Measurements from ENCODE around the gene KIAA0753. TPM values are rescaled to one million over a fixed set of nuclear protein-coding genes. Genes with fewer than 3 reads are reported as not detected.
A peak's percentile ranks its signal among the peaks of the same experiment; 100 is the strongest.

The KIAA0753 gene
- total and polyA plus RNA-seq, 2 of the 4 experiments (the other 2 are of a cell fraction): 10.2 to 17.6 TPM

DNA sequence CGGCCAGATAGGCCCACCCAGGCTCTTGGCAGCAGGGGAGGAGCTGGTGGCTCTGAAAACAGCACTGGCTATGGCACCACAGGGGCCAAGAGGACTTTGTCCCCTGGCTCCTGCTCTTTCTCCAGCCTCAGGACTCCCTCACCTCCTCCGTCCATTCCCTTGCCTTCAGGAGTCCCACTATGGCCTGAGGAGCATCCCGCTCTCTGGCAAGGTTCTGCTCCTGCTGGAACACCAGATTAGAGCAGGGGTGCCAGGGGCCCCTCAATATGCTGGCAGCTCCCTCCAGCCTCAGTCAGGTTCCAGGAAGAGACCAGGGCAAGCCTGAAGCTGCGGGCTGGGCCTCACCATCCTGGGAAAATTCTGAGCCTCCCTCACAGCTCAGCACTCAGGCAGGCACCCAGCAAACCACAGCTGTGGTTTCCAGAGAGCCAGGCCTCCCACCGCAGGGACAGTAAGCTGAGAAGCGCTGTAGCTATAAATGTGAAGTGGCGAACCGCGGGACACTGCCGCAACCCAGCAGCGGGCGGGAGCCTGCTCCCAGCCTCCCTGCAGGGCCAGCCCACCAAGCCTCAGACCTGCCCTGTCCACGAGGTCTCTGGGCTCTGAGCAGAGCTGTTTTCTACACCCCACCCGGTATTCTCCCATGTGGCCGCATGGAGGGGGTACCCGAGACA is 36.8 kb upstream of the KIAA0753 start:
- H3K9me3 ChIP-seq (ENCODE audit: control insufficient read depth, insufficient read depth, low read length): no peaks in the 10 kb centered on the region
- no peak overlapping the region for H3K4ac ChIP-seq (ENCODE audit: low read depth, low read length)
- peak overlapping the region; percentile 21 for H2AFZ ChIP-seq (replicated peaks; ENCODE audit: low read length, poor library complexity)
- no peak overlapping the region for H4K8ac ChIP-seq (ENCODE audit: low read depth in 2 of 2, low read length in 2 of 2)
- in situ Hi-C loops (cut with MboI; ENCODE audit: low sequenced_read_pairs) (no loop called here), intact Hi-C loops (cut with micrococcal nuclease) (no loop called here), dilution Hi-C loops (cut with HindIII; ENCODE audit: low sequenced_read_pairs, unreplicated experiment) (no loop called here)
- no peak overlapping the region for H2BK120ac ChIP-seq (ENCODE audit: low read depth, low read length)
- H3K4me3 ChIP-seq (ENCODE audit: insufficient read depth, low read depth, low read length): no peak overlapping the region
- no peak overlapping the region for H3K4me2 ChIP-seq (ENCODE audit: low read depth, low read length)
- no CpG with 5 or more reads among the region's 16 CpGs for WGBS, 2 experiments (ENCODE audit: extremely low coverage in 2 of 2, insufficient read length in 1 of 2)
- no peak overlapping the region for H3K27ac ChIP-seq (ENCODE audit: insufficient read depth, low read length)
- H3K9me1 ChIP-seq (ENCODE audit: insufficient read depth, low read length): no peaks in the 10 kb centered on the region
- no peak overlapping the region for H2BK20ac ChIP-seq (ENCODE audit: low read depth, low read length)
- no peak overlapping the region for H3K18ac ChIP-seq (ENCODE audit: low read depth, low read length)
- no peak overlapping the region for H2AK9ac ChIP-seq (replicated peaks; ENCODE audit: low read depth, low read length, poor library complexity)
- no peak overlapping the region for H4K91ac ChIP-seq (ENCODE audit: insufficient read depth, low read depth, low read length)
- H2AK5ac ChIP-seq (ENCODE audit: low read depth, low read length): no peak overlapping the region
- no peak overlapping the region for H2BK5ac ChIP-seq (ENCODE audit: low read depth, low read length, poor library complexity, severe bottlenecking)
- H4K20me1 ChIP-seq (ENCODE audit: insufficient read depth, low read length): no peaks in the 10 kb centered on the region
- POLR2A ChIA-PET (ENCODE audit: unreplicated experiment): no interaction called here
- no peak overlapping the region for H3K14ac ChIP-seq (replicated peaks; ENCODE audit: low read depth, low read length)
- H3K36me3 ChIP-seq (ENCODE audit: control insufficient read depth, insufficient read depth, low read length): no peaks in the 10 kb centered on the region
- TF ChIP-seq, protein P1, sequence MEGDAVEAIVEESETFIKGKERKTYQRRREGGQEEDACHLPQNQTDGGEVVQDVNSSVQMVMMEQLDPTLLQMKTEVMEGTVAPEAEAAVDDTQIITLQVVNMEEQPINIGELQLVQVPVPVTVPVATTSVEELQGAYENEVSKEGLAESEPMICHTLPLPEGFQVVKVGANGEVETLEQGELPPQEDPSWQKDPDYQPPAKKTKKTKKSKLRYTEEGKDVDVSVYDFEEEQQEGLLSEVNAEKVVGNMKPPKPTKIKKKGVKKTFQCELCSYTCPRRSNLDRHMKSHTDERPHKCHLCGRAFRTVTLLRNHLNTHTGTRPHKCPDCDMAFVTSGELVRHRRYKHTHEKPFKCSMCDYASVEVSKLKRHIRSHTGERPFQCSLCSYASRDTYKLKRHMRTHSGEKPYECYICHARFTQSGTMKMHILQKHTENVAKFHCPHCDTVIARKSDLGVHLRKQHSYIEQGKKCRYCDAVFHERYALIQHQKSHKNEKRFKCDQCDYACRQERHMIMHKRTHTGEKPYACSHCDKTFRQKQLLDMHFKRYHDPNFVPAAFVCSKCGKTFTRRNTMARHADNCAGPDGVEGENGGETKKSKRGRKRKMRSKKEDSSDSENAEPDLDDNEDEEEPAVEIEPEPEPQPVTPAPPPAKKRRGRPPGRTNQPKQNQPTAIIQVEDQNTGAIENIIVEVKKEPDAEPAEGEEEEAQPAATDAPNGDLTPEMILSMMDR (conservative IDR thresholded peaks at IDR 0.05; ENCODE audit: low read depth, low read length): no peak
- TF ChIP-seq CHD1 (IDR thresholded peaks at IDR 0.05; ENCODE audit: low read depth, low read length) (no peak), RAD21 (IDR thresholded peaks at IDR 0.05; ENCODE audit: low read length) (no peak), MAFK (IDR thresholded peaks at IDR 0.05; ENCODE audit: low read depth, low read length) (no peak), MAZ (IDR thresholded peaks at IDR 0.05; ENCODE audit: borderline replicate concordance, low read depth, low read length) (no peak), RCOR1 (IDR thresholded peaks at IDR 0.05; ENCODE audit: insufficient replicate concordance, low read length) (no peak), CEBPB (IDR thresholded peaks at IDR 0.05; ENCODE audit: low read depth, low read length) (no peak)
- TF ChIP-seq, protein P2, sequence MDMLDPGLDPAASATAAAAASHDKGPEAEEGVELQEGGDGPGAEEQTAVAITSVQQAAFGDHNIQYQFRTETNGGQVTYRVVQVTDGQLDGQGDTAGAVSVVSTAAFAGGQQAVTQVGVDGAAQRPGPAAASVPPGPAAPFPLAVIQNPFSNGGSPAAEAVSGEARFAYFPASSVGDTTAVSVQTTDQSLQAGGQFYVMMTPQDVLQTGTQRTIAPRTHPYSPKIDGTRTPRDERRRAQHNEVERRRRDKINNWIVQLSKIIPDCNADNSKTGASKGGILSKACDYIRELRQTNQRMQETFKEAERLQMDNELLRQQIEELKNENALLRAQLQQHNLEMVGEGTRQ (IDR thresholded peaks at IDR 0.05; ENCODE audit: low read depth, low read length): no peak
- ATAC-seq (ENCODE audit: low read depth) (no peak), DNase-seq (peak; percentile 3)
- no peaks in the 10 kb centered on the region for H3K4me1 ChIP-seq (ENCODE audit: control insufficient read depth, insufficient read depth, low read length)
- peaks cover 29% of the 10 kb centered on the region for H3K27me3 ChIP-seq (ENCODE audit: control insufficient read depth, insufficient read depth, low read length)
- CTCF ChIA-PET: no interaction called here
- H3K23ac ChIP-seq (ENCODE audit: low read depth, low read length): no peak overlapping the region
- no peak overlapping the region for H3K56ac ChIP-seq (ENCODE audit: extremely low read depth, insufficient read depth, low read length)
- no TSS peak for BruUV-seq (replicated peaks)
- no peaks in the 10 kb centered on the region for H3K79me1 ChIP-seq (ENCODE audit: low read depth in 1 of 2, low read length in 2 of 2)
- no peak overlapping the region for H4K5ac ChIP-seq (ENCODE audit: low read depth, low read length)
- no peak overlapping the region for H2BK15ac ChIP-seq (ENCODE audit: low read depth, low read length)
- H3K9ac ChIP-seq (ENCODE audit: low read depth, low read length): no peak overlapping the region
